Liver (tissue), 9 donors: ENCODE measurements around the gene OTOP2. TPM values are rescaled to one million over a fixed set of nuclear protein-coding genes. Genes with fewer than 3 reads are reported as not detected.

ENCODE experiments used
- DNase-seq: peaks from one replicate; pipeline ENCODE4 v3.0.0-alpha.2; 2017; ENCODE audit warnings: low spot score
- H3K27ac ChIP-seq, 2 donors: one replicate each; pipeline ENCODE4 v1.7.0; 2013; ENCODE audit warnings: inconsistent platforms in 2 of 2, low read length in 2 of 2, control low read depth in 1 of 2, low read depth in 1 of 2, mild to moderate bottlenecking in 1 of 2
- H3K27me3 ChIP-seq, 4 donors: one replicate each; pipeline versions ENCODE4 v1.6.1 to v1.7.0; 2013; ENCODE audit warnings: low read length in 3 of 4, inconsistent platforms in 1 of 4, mild to moderate bottlenecking in 1 of 4, moderate library complexity in 1 of 4; ENCODE audit not compliant: control insufficient read depth in 4 of 4, insufficient read depth in 4 of 4
- H3K36me3 ChIP-seq, 4 donors: one replicate each; pipeline versions ENCODE4 v1.6.1 to v1.7.0; 2013; ENCODE audit warnings: low read length in 3 of 4, mild to moderate bottlenecking in 3 of 4, low read depth in 1 of 4, moderate library complexity in 1 of 4; ENCODE audit not compliant: control insufficient read depth in 4 of 4, insufficient read depth in 3 of 4
- H3K4me1 ChIP-seq, 4 donors: one replicate each; pipeline versions ENCODE4 v1.6.1 to v1.7.0; 2013; ENCODE audit warnings: low read length in 3 of 4, mild to moderate bottlenecking in 3 of 4, moderate library complexity in 1 of 4; ENCODE audit not compliant: control insufficient read depth in 4 of 4, insufficient read depth in 4 of 4
- H3K4me3 ChIP-seq, 3 donors: one replicate each; pipeline versions ENCODE4 v1.6.1 to v1.7.0; 2013; ENCODE audit warnings: low read length in 3 of 3, control low read depth in 1 of 3, low read depth in 1 of 3, mild to moderate bottlenecking in 1 of 3
- H3K9ac ChIP-seq, 2 donors: one replicate each; pipeline ENCODE4 v1.7.0; 2013; ENCODE audit warnings: low read length in 2 of 2, mild to moderate bottlenecking in 2 of 2, moderate library complexity in 2 of 2, control low read depth in 1 of 2, low read depth in 1 of 2
- H3K9me3 ChIP-seq, 4 donors: one replicate each; pipeline versions ENCODE4 v1.6.1 to v1.7.0; 2013; ENCODE audit warnings: low read length in 3 of 4; ENCODE audit not compliant: control insufficient read depth in 4 of 4
- ATF3 ChIP-seq: IDR thresholded peaks from 2 replicates; pipeline ENCODE4 v1.6.1; 2016; ENCODE audit warnings: antibody characterized with exemption
- CTCF ChIP-seq: fragments of 150-350 bp; IDR thresholded peaks from 2 replicates; pipeline ENCODE4 v1.5.1; 2017; ENCODE audit warnings: improper control_type of control experiment, low read depth, low read length; ENCODE audit not compliant: missing input control
- EGR1 ChIP-seq, 2 donors: IDR thresholded peaks; 2 replicates each; pipeline ENCODE4 v1.6.1; 2016 to 2018; ENCODE audit warnings: antibody characterized with exemption in 2 of 2, low read depth in 2 of 2
- FOXA1 ChIP-seq: IDR thresholded peaks from 2 replicates; pipeline ENCODE4 v1.6.1; 2016; ENCODE audit warnings: antibody characterized with exemption
- FOXA2 ChIP-seq: IDR thresholded peaks from 2 replicates; pipeline ENCODE4 v1.6.1; 2016; ENCODE audit warnings: antibody characterized with exemption
- GABPA ChIP-seq, 2 donors: IDR thresholded peaks in 1 of 2; conservative IDR thresholded peaks in 1 of 2; 2 replicates each; pipeline ENCODE4 v1.6.1; 2016; ENCODE audit warnings: antibody characterized with exemption in 2 of 2, mild to moderate bottlenecking in 1 of 2, moderate library complexity in 1 of 2
- HNF4A ChIP-seq, 2 donors: conservative IDR thresholded peaks; 2 replicates each; pipeline ENCODE4 v1.6.1; 2016; ENCODE audit warnings: antibody characterized with exemption in 2 of 2, mild to moderate bottlenecking in 2 of 2
- HNF4G ChIP-seq: IDR thresholded peaks from 2 replicates; pipeline ENCODE4 v1.6.1; 2016; ENCODE audit warnings: antibody characterized with exemption
- JUND ChIP-seq, 2 donors: IDR thresholded peaks; 2 replicates each; pipeline ENCODE4 v1.6.1; 2016; ENCODE audit warnings: antibody characterized with exemption in 2 of 2
- MAX ChIP-seq: IDR thresholded peaks from 2 replicates; pipeline ENCODE4 v1.6.1; 2016; ENCODE audit warnings: antibody characterized with exemption
- NR2F2 ChIP-seq: IDR thresholded peaks from 2 replicates; pipeline ENCODE4 v1.6.1; 2016; ENCODE audit warnings: antibody characterized with exemption
- RAD21 ChIP-seq, 2 donors: IDR thresholded peaks; 2 replicates each; pipeline ENCODE4 v1.6.1; 2016; ENCODE audit warnings: antibody characterized with exemption in 2 of 2, mild to moderate bottlenecking in 2 of 2
- SP1 ChIP-seq: IDR thresholded peaks from 2 replicates; pipeline ENCODE4 v1.6.1; 2018; ENCODE audit warnings: antibody characterized with exemption, mild to moderate bottlenecking
- TAF1 ChIP-seq: conservative IDR thresholded peaks from 2 replicates; pipeline ENCODE4 v1.6.1; 2016; ENCODE audit warnings: antibody characterized with exemption, mild to moderate bottlenecking
- YY1 ChIP-seq: IDR thresholded peaks from 2 replicates; pipeline ENCODE4 v1.6.1; 2016; ENCODE audit warnings: antibody characterized with exemption, mild to moderate bottlenecking
- ZBTB33 ChIP-seq: IDR thresholded peaks from 2 replicates; pipeline ENCODE4 v1.6.1; 2016; ENCODE audit warnings: antibody characterized with exemption
- WGBS: extraction: QIAGEN DNeasy Blood & Tissue Kit; methylation state at CpG from one replicate; pipeline ENCODE4 v1.1.7; 2013; 5-methylcytosine and 5-hydroxymethylcytosine counted together
- polyA plus RNA-seq, 2 donors: library from polyadenylated mRNA; stranded (reverse) in 1 of 2; unstranded in 1 of 2; fragments of 200-250 nt in 1 of 2; fragments of >200 nt in 1 of 2; fragmentation: Nextera tagmentation in 1 of 2; extraction: Ambion mirVana in 1 of 2; gene quantifications; one replicate each; pipeline versions ENCODE4 v1.2.1 to v1.2.3, GENCODE V29; 2013 to 2015
- total RNA-seq, 2 donors: library from RNA; depleted of rRNA; stranded (reverse); fragments of >200 nt; gene quantifications; one replicate each; pipeline ENCODE4 v1.2.3, GENCODE V29; 2014
- TF ChIP-seq, protein P1 (sequence below): IDR thresholded peaks from 2 replicates; pipeline ENCODE4 v1.6.1; 2016; ENCODE audit warnings: antibody characterized with exemption, mild to moderate bottlenecking
- donor health status: healthy.
- donor health status: healthy.
- donor health status: healthy.
- donor health status: healthy.
- donor health status: healthy.

Gene OTOP2
- total and polyA plus RNA-seq, 4 donors: not detected

DNA sequence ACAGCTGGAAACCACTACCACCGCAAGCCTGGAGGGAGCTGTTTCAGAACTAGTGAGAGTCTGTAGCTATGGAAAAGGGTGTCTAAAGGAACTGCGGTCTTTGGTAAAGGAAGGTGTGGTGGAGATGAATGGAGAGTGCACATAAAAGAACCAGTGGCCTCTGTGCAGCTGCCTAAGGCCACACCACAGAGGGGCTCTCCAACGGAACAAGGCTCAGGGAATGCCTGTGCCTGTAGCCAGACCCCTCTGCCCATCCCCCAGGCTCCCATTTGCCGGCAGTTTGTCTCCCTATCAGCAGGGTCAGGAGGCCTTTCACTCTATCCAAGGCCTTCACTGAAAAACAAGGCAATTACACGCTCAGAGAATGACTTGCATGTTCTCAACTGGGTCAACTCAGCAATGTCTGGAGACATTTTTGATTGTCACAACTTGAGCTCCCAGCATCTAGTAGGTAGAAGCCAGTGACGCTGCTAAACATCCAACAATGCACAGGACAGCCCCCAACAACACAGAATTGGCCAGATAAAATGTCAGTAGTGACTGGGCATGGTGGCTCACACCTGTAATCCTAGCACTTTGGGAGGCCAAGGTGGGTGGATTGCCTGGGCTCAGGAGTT is 48.0 kb upstream of the OTOP2 start (continued):
- TF ChIP-seq EGR1 (IDR thresholded peaks at IDR 0.05; ENCODE audit: low read depth in 2 of 2) (no peak), RAD21 (IDR thresholded peaks at IDR 0.05) (no peak), FOXA1 (no peak), FOXA2 (no peak)

GRCh38 chr17:74877592-74878548 is 46.2 kb upstream of the OTOP2 start:
- Histone ChIP-seq H3K4me1 (peaks cover 5 to 9% (median 6%) of the 10 kb centered on the region in 4 donors), H3K9ac (no peak overlapping the region), H3K9me3 (no peaks in the 10 kb centered on the region), H3K4me3 (no peak overlapping the region), H3K27me3 (no peaks in the 10 kb centered on the region), H3K36me3 (no peaks in the 10 kb centered on the region), H3K27ac (no peak overlapping the region)
- no peak for DNase-seq
- WGBS: 64% methylated on average over 19 of the region's 19 CpGs
- TF ChIP-seq TAF1 (no peak), JUND (IDR thresholded peaks at IDR 0.05) (no peak), HNF4A (conservative IDR thresholded peaks at IDR 0.05) (no peak)
- TF ChIP-seq, protein P1, sequence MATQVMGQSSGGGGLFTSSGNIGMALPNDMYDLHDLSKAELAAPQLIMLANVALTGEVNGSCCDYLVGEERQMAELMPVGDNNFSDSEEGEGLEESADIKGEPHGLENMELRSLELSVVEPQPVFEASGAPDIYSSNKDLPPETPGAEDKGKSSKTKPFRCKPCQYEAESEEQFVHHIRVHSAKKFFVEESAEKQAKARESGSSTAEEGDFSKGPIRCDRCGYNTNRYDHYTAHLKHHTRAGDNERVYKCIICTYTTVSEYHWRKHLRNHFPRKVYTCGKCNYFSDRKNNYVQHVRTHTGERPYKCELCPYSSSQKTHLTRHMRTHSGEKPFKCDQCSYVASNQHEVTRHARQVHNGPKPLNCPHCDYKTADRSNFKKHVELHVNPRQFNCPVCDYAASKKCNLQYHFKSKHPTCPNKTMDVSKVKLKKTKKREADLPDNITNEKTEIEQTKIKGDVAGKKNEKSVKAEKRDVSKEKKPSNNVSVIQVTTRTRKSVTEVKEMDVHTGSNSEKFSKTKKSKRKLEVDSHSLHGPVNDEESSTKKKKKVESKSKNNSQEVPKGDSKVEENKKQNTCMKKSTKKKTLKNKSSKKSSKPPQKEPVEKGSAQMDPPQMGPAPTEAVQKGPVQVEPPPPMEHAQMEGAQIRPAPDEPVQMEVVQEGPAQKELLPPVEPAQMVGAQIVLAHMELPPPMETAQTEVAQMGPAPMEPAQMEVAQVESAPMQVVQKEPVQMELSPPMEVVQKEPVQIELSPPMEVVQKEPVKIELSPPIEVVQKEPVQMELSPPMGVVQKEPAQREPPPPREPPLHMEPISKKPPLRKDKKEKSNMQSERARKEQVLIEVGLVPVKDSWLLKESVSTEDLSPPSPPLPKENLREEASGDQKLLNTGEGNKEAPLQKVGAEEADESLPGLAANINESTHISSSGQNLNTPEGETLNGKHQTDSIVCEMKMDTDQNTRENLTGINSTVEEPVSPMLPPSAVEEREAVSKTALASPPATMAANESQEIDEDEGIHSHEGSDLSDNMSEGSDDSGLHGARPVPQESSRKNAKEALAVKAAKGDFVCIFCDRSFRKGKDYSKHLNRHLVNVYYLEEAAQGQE: no peak

DNA sequence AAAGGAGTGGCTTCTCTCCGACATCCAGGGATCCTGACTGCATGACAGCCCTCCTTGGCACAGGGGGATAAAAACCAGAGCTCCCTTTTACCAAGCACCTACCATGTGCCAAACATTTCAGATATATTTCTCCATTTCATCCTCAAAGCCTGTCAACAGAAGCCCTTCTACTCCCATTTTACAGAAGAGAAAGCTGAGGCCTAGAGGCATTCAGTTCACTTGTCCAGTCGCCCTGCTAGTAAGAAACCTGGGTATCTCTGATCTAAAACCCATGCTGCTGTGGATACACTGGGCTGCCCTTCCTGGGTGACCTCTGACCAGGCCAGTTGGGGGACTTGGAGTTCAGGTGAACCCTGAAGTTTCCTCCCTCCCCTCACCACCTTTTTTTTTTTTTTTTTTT is 45.4 kb upstream of the OTOP2 start:
- H3K27ac ChIP-seq: no peak overlapping the region
- peaks cover 4 to 8% (median 6%) of the 10 kb centered on the region in 4 donors for H3K4me1 ChIP-seq
- no peak for DNase-seq
- no peaks in the 10 kb centered on the region for H3K9me3 ChIP-seq
- no peaks in the 10 kb centered on the region for H3K27me3 ChIP-seq
- H3K4me3 ChIP-seq: no peak overlapping the region
- 83% methylated on average over 2 of the region's 2 CpGs for WGBS
- H3K9ac ChIP-seq: no peak overlapping the region
- no peaks in the 10 kb centered on the region for H3K36me3 ChIP-seq
- TF ChIP-seq GABPA (IDR thresholded peaks at IDR 0.05 in 1 of 2, conservative IDR thresholded peaks at IDR 0.05 in 1 of 2): no peak
- no peak for TF ChIP-seq FOXA1
- TF ChIP-seq CTCF: no peak
- TF ChIP-seq JUND (IDR thresholded peaks at IDR 0.05): no peak
- no peak for TF ChIP-seq EGR1 (IDR thresholded peaks at IDR 0.05; ENCODE audit: low read depth in 2 of 2)
- no peak for TF ChIP-seq RAD21 (IDR thresholded peaks at IDR 0.05)
- no peak for TF ChIP-seq SP1
- no peak for TF ChIP-seq HNF4A (conservative IDR thresholded peaks at IDR 0.05)
- TF ChIP-seq HNF4G: no peak
- no peak for TF ChIP-seq MAX
- TF ChIP-seq, protein P1: no peak
- TF ChIP-seq ATF3: no peak
- TF ChIP-seq YY1: no peak
- no peak for TF ChIP-seq NR2F2
- no peak for TF ChIP-seq ZBTB33
